ENCODE measurements around the gene SFI1. TPM values are rescaled to one million over a fixed set of nuclear protein-coding genes. Genes with fewer than 3 reads are reported as not detected.

SFI1 gene
- total RNA-seq, 6 donors from 2014 or later: 21.0 to 166 (median 51.7) TPM

- no peak for DNase-seq
- peaks cover 4 to 25% (median 14%) of the 10 kb centered on the region in 4 donors for H3K4me1 ChIP-seq
- peaks cover 0 to 14% (median 7%) of the 10 kb centered on the region in 4 donors for H3K36me3 ChIP-seq
- no peak overlapping the region for H3K27ac ChIP-seq
- H3K27me3 ChIP-seq: no peaks in the 10 kb centered on the region
- H3K4me3 ChIP-seq: no peak overlapping the region
- no peaks in the 10 kb centered on the region for H3K9me3 ChIP-seq
- WGBS, 2 donors: 80 to 82% methylated on average over 3 to 6 of the region's 6 CpGs
- TF ChIP-seq EP300 (IDR thresholded peaks at IDR 0.05) (no peak), POLR2A (IDR thresholded peaks at IDR 0.05) (no peak), CTCF (IDR thresholded peaks at IDR 0.05) (no peak), POLR2AphosphoS5 (IDR thresholded peaks at IDR 0.05) (no peak)
- no peak for ATAC-seq (ENCODE audit: low FRiP score in 2 of 2)
These were observed 114.3 kb downstream of the SFI1 start for GRCh38 chr22:31610611-31611010.

- Histone ChIP-seq H3K4me3 (no peak overlapping the region), H3K9me3 (no peaks in the 10 kb centered on the region), H3K4me1 (peaks cover 10 to 30% (median 20%) of the 10 kb centered on the region in 4 donors), H3K27ac (peak overlapping the region in 1 of 4 donors; percentile 45), H3K27me3 (no peaks in the 10 kb centered on the region), H3K36me3 (peaks cover 0 to 10% (median 7%) of the 10 kb centered on the region in 4 donors)
- peak in 1 of 2 donors; percentile 65 for DNase-seq
- TF ChIP-seq CTCF (IDR thresholded peaks at IDR 0.05): no peak
- TF ChIP-seq POLR2AphosphoS5 (IDR thresholded peaks at IDR 0.05): peak in 1 of 2 donors; percentile 34
- TF ChIP-seq POLR2A (IDR thresholded peaks at IDR 0.05): no peak
- TF ChIP-seq EP300 (IDR thresholded peaks at IDR 0.05): no peak
- WGBS, 2 donors: 77 to 78% methylated on average over 12 to 15 of the region's 16 CpGs
- ATAC-seq (ENCODE audit: low FRiP score in 2 of 2): peak in 1 of 2 donors; percentile 50
These were observed 114.9 kb downstream of the SFI1 start for GRCh38 chr22:31611061-31611760.

GRCh38 chr22:31612891-31613285, 116.6 kb downstream of the SFI1 start:
- WGBS, 2 donors: 93 to 97% methylated on average over 12 of the region's 12 CpGs
- Histone ChIP-seq H3K27me3 (no peaks in the 10 kb centered on the region), H3K4me3 (no peak overlapping the region), H3K36me3 (peaks cover 0 to 26% (median 17%) of the 10 kb centered on the region in 4 donors), H3K4me1 (peaks cover 16 to 39% (median 25%) of the 10 kb centered on the region in 4 donors), H3K27ac (no peak overlapping the region), H3K9me3 (no peaks in the 10 kb centered on the region)
- peak in 1 of 2 donors; percentile 53 for DNase-seq
- no peak for ATAC-seq (ENCODE audit: low FRiP score in 2 of 2)
- TF ChIP-seq CTCF (IDR thresholded peaks at IDR 0.05) (no peak), POLR2AphosphoS5 (IDR thresholded peaks at IDR 0.05) (no peak), POLR2A (IDR thresholded peaks at IDR 0.05) (no peak), EP300 (IDR thresholded peaks at IDR 0.05) (no peak)

- TF ChIP-seq CTCF (IDR thresholded peaks at IDR 0.05) (no peak), POLR2A (IDR thresholded peaks at IDR 0.05) (no peak), EP300 (IDR thresholded peaks at IDR 0.05) (no peak), POLR2AphosphoS5 (IDR thresholded peaks at IDR 0.05) (no peak)
- no peak overlapping the region for H3K27ac ChIP-seq
- H3K27me3 ChIP-seq: no peaks in the 10 kb centered on the region
- DNase-seq (peak in 1 of 2 donors; percentile 74), ATAC-seq (ENCODE audit: low FRiP score in 2 of 2) (no peak)
- H3K4me1 ChIP-seq: peaks cover 16 to 39% (median 25%) of the 10 kb centered on the region in 4 donors
- 70 to 89% methylated on average over 2 to 20 of the region's 23 CpGs for whole genome bisulfite sequencing, 2 donors
- no peak overlapping the region for H3K4me3 ChIP-seq
- no peaks in the 10 kb centered on the region for H3K9me3 ChIP-seq
- peaks cover 0 to 31% (median 22%) of the 10 kb centered on the region in 4 donors for H3K36me3 ChIP-seq
These were observed 117.1 kb downstream of the SFI1 start for GRCh38 chr22:31613286-31613903.
